Fibroblast of lung (primary cell): ENCODE data around the gene POLG2.

ENCODE experiments used
- CTCF ChIP-seq, 2 donors: IDR thresholded peaks in 1 of 2; conservative IDR thresholded peaks in 1 of 2; 1 replicate in 1 of 2; 2 replicates in 1 of 2; pipeline ENCODE4 v1.5.1; 2011 to 2012; ENCODE audit warnings: low read length in 2 of 2, control low read depth in 1 of 2, inconsistent platforms in 1 of 2, low read depth in 1 of 2, mild to moderate bottlenecking in 1 of 2
- EZH2 ChIP-seq: IDR thresholded peaks from 2 replicates; pipeline ENCODE4 v1.5.1; 2012; ENCODE audit warnings: low read length, control low read depth, mild to moderate bottlenecking; ENCODE audit errors: missing control alignments

DNA sequence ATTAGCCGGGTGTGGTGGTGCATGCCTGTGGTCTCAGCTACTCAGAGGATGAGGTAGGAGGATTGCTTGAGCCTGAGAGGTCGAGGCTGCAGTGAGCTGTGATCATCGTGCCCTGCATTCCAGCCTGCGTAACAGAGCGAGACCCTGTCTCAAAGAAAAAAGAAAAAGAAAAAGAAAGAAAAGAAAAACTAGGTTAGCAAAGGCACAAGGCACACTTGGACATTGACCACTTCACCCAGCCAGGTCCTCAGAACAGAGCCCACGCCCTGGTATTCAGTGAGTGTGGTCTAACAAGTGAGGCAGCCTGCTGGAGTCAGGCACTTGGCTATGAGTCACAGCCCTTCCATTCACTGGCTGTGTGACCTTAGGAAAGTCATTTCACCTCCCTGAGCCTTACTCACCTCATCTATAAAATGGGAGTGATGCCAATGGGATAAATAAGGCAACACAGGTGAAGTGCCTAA, 37.5 kb downstream of the POLG2 start:
- TF ChIP-seq EZH2 = no peak
- TF ChIP-seq CTCF (conservative IDR thresholded peaks at IDR 0.05 in 1 of 2, IDR thresholded peaks at IDR 0.05 in 1 of 2; ENCODE audit: low read depth in 1 of 2, low read length in 2 of 2) = no peak
